Kidney capillary endothelial cell (primary cell): ENCODE measurements around the gene SPRED1.

Source experiments
- DNase-seq: peaks from one replicate; pipeline ENCODE4 v3.0.0-alpha.2; 2018; ENCODE audit warnings: low spot score

The SPRED1 gene

GRCh38 chr15:38252481-38253350, at the start of gene SPRED1:
SPRED1 (plus strand) TSS chr15:38252836; CDS start chr15:38253186, 350 bp downstream.
- DNase-seq = no peak

- DNase-seq = no peak
These were observed 46.9 kb upstream of the SPRED1 start for GRCh38 chr15:38205526-38206272.

GRCh38 chr15:38207621-38208020, 45.0 kb upstream of the SPRED1 start:
- DNase-seq = no peak

- DNase-seq = no peak
These were observed 44.4 kb upstream of the SPRED1 start for GRCh38 chr15:38208206-38208605.

GRCh38 chr15:38208779-38209178, 43.9 kb upstream of the SPRED1 start:
- no peak for DNase-seq

- no peak for DNase-seq
These were observed 41.4 kb upstream of the SPRED1 start for GRCh38 chr15:38211249-38211648.

GRCh38 chr15:38211811-38212210, 40.8 kb upstream of the SPRED1 start:
- no peak for DNase-seq

- DNase-seq = no peak
These were observed 39.8 kb upstream of the SPRED1 start for GRCh38 chr15:38212729-38213351.

- DNase-seq = no peak
These were observed 39.3 kb upstream of the SPRED1 start for GRCh38 chr15:38213356-38213755.

- no peak for DNase-seq
These were observed 36.9 kb upstream of the SPRED1 start for GRCh38 chr15:38215707-38216106.

- no peak for DNase-seq
These were observed 35.9 kb upstream of the SPRED1 start for GRCh38 chr15:38216763-38217162.

GRCh38 chr15:38217191-38217595, 35.4 kb upstream of the SPRED1 start:
- no peak for DNase-seq

- DNase-seq = no peak
These were observed 34.6 kb upstream of the SPRED1 start for GRCh38 chr15:38217788-38218609.

GRCh38 chr15:38220606-38221273, 31.9 kb upstream of the SPRED1 start:
- DNase-seq = no peak

- no peak for DNase-seq
These were observed 28.1 kb upstream of the SPRED1 start for GRCh38 chr15:38224486-38224885.

GRCh38 chr15:38225381-38225780, 27.3 kb upstream of the SPRED1 start:
- DNase-seq = no peak

GRCh38 chr15:38226608-38227266, 25.9 kb upstream of the SPRED1 start:
- peak; percentile 86 for DNase-seq

GRCh38 chr15:38227941-38228340, 24.7 kb upstream of the SPRED1 start:
- DNase-seq = no peak

GRCh38 chr15:38228618-38229017, 24.0 kb upstream of the SPRED1 start:
- DNase-seq = no peak

GRCh38 chr15:38229705-38230310, 22.8 kb upstream of the SPRED1 start:
- no peak for DNase-seq
